Measurements from ENCODE around the gene MAD1L1. TPM values are rescaled to one million over a fixed set of nuclear protein-coding genes. Genes with fewer than 3 reads are reported as not detected.

The MAD1L1 gene
- polyA plus RNA-seq, 3 donors from 2014 or later = 85.0 to 166 (median 97.0) TPM

Other genes with a start within 250 kb of the MAD1L1 start
- gene MRM2, start 9.3 kb upstream of the MAD1L1 start, polyA plus RNA-seq = 10 to 100 TPM; 24.5 to 47.2 (median 33.1) TPM
- gene NUDT1, start 9.3 kb upstream of the MAD1L1 start, polyA plus RNA-seq = 10 to 100 TPM; 63.0 to 74.3 (median 67.4) TPM
- gene SNX8, start 81.5 kb upstream of the MAD1L1 start, polyA plus RNA-seq = 10 to 100 TPM; 16.3 to 25.0 (median 16.7) TPM
- 100 to 1,000 TPM in 2 of 3 donors, 10 to 100 TPM in 1; 79.2 to 114 (median 112) TPM for gene EIF3B, start 121.9 kb upstream of the MAD1L1 start, polyA plus RNA-seq
- 100 to 1,000 TPM in 1 of 3 donors, 10 to 100 TPM in 2; 88.9 to 172 (median 93.4) TPM for gene CHST12, start 170.7 kb upstream of the MAD1L1 start, polyA plus RNA-seq
- not detected for gene GRIFIN, start 243.5 kb upstream of the MAD1L1 start, polyA plus RNA-seq